ENCODE results near the gene FUZ.
"Not testable (repeated sequence)": the region's sequence is repeated elsewhere in the genome, so short reads cannot be mapped to it uniquely, and the experiment has no call there.

The FUZ gene

DNA sequence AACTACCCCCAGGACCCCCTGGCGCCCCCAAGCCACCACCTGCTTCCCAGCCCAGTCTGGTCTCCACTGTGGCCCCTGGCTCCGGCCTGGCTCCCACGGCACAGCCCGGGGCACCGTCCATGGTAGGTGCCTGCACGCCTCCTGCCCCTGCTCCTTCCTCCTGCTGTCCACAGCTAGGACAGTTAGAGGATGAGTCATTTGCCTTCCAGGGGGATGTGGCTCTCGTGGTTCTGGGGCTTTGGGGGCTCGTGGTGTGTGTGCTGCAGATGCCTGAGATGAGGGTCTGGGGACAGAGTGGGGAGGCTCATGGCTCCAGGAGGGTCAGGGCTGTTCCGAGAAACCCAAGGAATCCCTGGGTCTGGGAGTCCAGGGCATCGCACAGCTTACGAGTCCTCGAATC is 17.7 kb upstream of the FUZ start:
- DNase-seq = no peak

DNA sequence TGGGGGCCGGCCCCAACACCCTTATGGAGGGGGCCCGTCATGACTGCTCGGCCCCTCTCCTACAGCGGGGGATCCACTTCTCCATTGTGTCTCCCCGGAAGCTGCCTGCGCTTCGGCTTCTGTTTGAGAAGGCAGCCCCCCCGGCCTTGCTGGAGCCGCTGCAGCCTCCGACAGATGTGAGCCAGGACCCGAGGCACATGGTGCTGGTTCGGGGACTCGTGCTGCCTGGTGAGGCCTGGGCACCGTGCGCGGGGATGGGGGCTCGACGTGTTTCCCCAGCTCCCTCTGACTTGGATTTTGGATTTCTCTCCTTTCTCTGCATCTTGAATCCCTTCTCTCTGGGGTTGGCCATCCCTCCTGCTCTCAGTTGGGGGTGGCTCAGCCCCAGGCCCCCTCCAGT is 16.6 kb upstream of the FUZ start:
- no peak for DNase-seq

DNA sequence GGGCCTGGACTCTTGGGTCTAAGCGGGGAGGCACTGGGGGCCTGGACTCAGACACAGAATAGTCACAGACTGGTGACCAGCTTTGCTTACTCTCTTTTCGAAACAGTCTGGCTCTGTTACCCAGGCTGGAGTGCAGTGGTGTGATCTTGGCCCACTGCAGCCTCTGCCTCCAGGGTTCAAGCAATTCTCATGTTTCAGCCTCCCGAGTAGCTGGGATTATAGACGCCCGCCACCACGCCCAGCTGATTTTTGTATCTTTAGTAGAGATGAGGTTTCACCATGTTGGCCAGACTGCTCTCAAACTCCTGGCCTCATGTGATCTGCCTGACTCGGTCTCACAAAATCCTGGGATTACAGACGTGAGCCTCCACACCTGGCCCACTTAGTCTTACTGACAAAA is 16.1 kb upstream of the FUZ start:
- DNase-seq = no peak

DNA sequence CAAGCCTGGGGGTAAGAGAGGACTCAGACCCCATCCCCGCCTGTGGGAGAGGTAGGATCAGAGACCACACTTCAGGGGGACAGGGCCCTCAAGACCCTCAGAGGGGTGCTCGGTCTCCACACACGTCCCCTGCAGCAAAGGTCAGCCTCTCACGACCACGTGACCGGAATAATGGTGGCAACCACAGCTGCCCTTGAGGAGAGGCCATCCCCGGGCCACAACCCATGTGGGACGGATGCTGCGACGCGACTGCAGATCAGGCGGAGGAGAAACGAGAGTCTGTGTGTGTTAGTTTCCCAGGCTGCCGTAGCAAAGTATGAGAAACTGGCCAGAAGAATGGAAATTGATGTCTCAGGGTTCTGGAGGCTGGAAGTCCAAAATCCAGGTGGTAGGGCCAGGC is 13.9 kb upstream of the FUZ start:
- no peak for DNase-seq

DNA sequence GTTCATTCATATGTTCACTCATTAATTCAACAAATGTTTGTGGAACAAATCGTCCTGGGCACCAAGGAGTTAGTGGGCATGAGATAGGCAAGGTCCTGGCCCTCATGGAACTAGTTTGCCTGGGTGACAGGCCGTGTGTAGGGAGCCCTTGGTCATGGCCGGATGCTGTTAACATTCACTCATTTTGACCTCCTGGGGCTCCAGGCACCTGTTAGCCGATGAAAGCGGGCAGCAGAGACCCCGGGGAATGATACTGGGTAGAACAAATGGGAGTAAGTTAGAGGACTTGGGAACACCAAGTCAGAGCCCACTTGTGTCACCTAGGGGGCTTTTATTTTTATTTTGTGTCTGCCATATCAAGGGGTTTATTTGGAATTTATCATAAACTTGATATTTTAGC is 11.6 kb upstream of the FUZ start:
- DNase-seq = no peak

DNA sequence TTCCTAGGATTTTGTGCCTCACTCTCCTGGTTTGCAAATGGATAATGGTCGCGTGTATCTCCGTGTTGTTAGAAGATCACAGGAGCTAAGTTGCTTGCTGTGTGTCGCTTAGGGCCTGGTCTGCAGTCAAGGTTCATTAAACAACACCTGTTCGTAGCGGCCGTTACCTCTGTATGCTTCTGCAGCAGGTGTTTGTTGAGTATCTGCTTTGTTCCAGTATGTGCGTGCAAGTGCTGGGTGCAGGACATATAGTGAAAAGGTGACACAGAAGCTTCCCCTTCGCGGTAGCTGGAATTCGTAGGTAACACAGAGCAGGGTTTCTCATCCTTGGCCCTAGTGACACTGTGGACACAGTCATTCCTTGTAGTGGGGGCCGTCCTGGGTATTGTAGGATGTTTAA is 10.4 kb upstream of the FUZ start:
- DNase-seq = no peak

DNA sequence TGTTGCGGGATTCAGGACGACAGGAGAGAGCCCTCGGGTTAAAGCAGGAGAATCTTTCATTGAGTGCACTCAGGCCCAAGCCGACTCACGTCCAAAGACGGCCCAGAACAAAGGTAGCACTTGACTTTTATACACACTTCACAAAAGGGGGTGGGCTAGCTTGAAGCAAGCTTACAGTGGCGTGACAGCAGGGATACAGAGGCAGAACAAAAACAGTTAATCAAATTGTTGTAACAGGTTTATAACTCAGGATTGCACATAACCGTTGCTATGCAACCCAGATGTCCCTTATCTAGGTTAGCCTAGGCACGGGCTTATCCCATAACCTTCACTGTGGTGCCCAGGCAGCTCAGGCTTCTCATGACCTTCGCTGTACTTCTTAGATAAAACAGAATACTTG is 7.0 kb upstream of the FUZ start:
- no peak for DNase-seq

DNA sequence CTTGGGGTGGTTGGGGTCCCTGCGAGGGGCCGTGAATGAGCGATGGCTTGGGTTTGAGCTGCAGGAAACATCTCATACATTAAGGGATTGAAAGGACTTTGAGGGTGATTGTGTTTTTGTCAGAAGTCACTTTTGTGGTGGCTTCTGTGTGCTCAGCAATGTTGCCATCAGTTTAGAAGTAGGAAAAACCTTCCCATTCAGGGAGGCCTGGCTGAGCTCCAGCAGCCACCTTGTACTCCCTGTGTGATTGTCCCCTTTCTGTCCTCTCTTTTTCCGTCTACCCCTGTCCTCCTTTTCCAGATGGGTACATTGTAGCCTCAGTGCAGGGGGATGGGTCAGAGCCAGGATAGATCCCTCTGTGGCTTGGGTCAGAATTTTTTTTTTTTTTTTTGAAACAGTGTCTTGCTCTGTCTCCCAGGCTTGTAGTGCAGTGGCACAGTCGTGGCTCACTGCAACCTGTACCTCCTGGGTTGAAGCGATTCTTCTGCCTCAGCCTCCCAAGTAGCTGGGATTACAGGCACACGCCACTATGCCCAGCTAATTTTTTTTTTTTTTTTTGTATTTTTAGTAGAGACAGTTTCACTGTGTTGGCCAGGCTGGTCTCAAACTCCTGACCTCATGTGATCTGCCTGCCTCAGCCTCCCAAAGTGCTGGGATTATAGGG is 6.5 kb upstream of the FUZ start:
- DNase-seq = not testable (repeated sequence)

DNA sequence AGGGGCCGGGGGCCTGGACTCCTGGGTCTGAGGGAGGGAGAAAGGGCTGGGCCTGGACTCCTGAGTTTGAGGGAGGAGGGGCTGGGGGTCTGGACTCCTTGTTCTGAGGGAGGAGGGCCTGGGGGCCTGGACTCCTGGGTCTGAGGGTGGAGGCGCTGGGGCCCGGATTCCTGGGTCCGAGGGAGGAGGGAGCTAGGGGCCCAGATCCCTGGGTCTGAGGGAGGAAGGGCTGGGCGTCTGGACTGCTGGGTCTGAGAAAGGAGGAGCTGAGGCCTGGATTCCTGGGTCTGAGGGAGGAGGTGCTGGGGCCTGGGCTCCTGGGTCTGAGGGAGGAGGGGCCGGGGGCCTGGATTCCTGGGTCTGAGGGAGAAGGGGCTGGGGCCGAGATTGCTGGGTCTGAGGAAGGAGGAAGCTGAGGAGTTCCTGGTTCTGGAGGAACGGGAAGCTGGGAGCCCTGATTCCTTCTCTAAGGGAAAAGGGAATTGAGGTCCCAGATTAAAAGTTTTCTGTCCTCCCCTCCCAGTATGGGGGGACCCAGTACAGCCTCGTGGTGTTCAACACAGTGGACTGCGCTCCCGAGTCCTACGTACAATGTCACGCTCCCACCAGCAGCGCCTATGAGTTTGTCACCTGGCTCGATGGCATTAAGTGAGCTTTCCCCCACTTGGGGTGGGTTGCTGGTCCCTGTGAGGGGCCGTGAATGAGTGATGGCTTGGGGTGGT is 5.7 kb upstream of the FUZ start:
- DNase-seq = no peak

DNA sequence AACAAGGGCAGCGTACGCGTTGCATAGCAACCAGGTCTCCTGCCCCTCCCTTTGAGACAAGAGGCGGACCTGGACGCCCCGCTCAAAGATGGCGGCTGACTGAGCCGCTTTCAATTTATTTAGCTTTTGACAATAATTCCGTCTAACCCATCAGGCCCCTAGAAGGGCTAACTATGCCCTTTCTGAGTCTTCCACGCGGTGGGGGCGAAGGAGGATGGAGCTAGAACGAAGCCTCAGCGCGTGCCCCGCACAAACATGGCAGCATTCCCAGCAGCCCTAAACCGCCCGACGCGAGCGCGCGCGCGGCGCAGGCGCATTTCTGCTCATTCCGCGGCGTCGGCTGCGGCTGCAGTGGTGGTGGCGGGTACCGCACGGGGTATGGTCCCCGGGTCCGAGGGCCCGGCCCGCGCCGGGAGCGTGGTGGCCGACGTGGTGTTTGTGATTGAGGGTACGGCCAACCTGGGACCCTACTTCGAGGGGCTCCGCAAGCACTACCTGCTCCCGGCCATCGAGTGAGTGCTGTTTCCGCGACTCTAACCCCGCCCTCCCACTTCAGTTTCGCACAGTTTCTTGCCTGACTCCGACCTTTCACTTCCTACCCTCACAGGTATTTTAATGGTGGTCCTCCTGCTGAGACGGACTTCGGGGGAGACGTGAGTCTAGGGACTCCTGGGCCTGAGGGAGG is 5.0 kb upstream of the FUZ start, which contains the start of gene MED25:
Gene MED25 (plus strand): TSS at position 326 of the 685 bp plus-strand sequence. CDS start 53 bp downstream, at position 379.
- DNase-seq = peak; percentile 82 to 84

DNA sequence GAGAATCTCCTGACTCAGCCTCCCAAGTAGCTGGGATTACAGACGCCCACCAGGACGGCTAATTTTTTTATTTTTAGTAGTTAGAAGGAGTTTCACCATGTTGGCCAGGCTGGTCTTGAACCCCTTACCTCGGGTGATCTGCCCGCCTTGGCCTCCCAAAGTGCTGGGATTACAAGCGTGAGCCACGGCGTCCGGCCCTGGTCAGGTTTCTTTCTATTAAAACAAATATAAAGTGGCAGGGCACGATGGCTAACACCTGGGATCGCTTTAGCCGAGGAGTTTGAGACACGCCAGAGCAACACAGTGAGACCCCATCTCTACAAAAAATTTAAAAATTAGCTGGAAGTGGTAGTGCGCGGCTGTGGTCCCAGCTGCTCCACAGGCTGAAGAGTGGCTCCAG is 3.5 kb upstream of the FUZ start:
- no peak for DNase-seq

DNA sequence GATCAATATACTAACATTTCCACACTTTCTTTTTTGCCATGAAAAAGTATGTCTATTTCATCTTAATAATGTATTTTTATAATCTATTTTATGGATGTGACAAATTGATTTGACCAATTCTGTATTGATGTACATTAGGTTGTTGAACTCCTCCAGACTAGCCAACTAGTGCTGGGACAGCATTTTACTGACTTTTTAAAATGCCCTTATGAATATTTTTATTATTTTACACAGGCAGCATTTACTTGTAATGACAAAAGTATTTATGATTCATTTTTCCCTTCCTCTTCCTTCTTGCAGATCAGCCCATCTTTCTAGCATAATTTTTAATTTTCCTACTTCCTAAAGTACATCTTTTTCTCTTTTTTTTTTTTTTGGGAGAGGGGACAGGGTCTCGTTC is 918 bp upstream of the FUZ start:
- no peak for DNase-seq

DNA sequence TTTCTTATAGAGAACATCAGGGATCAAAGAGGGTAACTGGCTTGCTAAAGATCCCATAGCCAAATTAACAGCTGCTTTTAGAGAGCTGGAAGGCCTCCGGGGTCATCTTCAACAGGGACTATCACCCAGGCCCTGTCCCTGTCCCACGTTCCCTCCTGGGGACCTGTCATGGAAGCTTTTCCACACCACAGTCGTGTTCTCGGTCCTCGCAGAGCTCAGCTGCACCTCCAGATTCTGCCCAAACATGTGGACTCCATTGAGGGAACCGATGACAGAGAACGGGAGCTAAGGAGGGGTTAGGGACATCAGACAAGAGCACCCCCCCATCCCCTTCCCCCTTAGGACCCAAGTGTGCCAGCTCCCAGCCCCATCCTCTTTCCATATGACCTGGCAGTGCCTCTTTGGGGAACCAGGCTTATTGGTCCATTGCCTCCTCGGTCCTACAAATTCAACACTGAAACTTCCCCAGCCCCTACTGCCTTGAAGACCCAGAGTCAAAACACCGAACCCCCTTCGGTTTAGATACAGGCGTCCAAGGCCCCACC is 568 bp downstream of the FUZ start:
- no peak for DNase-seq

DNA sequence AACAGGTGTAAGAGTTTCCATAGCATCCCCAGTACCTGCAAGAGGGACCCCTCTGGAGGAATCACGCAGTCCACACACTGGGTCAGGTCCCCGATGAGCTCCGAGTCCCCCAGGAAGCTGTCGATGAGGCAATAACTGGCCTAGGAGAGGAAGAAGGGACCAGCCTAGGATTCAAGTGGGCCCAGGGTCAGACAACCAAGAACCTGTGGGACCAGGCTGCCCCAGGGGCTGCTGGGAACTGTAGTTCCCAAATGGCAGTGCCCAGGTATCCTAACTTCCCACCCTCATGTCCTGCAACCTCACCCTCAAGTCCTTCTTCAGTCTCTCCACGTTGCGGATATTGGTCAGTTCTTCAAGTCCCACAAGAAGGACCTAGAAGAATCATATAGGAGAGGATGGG is 1.8 kb downstream of the FUZ start:
- no peak for DNase-seq

DNA sequence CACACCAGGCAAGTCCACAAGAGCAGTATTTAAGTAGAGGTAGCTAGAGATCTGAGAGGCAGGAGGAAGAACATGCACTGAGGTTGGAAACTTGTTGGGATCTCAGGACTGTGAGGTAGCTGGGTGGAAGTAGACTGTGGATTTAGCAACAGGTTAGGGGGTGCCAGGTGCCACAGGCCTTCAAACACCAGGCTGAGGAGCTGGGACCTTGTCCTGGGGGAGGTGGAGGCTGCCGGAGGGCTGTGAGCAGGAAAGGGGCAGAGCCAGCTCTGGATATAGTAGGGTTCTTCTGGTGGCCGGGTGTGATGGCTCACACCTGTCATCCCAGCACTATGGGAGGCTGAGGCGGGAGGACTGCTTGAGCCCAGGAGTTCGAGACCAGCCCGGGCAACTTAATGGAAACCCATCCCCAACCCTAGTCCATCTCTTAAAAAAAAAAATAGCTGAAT is 3.1 kb downstream of the FUZ start:
- no peak for DNase-seq

DNA sequence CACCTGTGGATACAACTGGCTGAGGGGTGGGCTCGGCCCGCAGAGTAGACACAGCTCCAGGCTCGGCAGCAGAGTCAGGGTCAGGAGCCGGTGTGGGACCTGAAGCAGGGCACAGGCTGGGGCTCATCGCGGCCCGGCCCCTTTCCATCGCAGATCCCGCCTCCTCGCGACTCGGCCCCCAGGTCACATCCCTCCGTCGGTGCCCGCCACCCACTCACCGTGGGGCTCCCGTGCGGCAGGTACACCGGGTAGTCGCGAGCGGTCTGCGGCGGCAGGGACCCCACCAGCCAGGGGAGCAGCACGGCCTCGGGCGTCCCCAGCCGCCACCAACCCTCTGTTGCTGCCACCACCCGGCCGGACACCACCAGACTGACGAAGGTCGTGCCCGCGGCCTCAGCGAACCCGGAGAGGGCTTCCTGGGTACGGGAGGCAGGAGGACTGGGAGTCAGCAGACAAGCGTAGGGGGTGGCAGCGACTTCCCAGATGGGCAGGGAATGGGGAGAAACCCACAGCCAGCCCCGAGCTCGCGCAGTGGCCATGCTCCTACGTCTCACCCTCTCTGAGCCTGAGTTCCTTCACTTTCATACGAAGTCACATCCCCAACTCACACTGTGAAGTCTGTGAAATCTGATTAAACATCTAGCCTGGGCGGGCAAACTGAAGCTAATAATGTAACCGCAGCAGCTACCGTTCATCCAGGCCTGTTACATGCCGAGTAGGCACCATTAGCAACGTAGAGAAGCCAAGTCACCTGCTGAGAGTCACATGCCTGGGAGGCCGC is 3.7 kb downstream of the FUZ start:
- peak; percentile 34 to 36 for DNase-seq

DNA sequence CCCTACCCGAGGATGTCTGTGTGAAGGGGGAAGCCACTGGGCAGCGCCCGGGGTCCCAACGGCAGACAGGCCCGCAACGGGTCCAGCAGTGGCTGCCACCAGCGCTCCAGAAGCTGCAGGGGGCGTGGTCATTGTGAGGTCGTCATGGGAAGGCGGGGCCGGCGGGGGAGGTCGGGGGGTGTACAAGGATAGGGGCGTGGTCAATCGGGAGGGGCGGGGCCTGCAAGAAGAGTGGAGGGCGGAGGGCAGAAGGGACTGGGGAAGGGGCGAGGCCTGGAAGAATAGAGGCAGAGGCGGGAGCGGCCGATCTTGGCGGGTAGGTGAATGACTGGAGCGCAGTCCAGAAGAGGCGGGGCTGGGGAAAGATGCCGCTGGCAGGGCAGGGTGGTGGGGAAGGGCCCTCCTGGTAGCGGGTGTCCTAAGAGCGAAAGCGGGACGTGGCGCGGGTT is 4.4 kb downstream of the FUZ start:
- DNase-seq = peak; percentile 84

DNA sequence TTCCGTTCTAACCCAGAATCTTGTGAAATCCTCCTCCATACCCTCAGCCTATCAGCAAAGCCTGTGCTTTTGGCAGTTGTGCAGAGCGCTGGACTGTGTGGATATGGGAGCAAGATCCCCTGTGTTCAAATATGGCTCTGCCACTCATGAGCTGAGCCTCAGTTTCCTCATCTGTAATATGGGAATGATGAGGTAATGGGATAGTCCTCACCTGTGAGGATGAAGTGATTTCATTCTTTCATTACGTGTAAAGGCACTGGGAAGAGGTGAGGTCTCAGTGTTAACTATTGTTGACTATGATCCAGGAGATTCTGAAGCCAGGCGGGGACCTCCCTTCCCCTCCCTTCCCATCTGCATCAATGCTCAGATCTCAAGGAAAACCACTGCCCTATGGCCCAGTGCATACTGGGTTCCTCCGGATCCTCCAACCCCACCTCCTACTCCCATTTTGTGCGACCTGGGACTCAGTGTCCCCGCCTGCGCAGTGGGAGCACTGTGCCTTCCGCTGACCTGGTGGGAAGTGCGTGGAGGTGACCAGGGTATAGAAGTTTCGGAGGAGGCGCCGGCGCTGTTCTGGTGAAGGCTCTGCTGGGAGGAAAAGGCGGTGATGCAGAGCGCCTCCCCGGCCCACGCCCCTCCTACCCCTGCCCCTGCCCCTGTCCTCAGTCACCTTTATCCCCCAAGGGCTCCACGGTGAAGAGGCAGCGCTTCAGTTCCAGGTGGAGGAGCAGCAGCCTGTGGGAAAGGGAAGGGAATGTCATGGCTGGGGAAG is 5.0 kb downstream of the FUZ start:
- no peak for DNase-seq

DNA sequence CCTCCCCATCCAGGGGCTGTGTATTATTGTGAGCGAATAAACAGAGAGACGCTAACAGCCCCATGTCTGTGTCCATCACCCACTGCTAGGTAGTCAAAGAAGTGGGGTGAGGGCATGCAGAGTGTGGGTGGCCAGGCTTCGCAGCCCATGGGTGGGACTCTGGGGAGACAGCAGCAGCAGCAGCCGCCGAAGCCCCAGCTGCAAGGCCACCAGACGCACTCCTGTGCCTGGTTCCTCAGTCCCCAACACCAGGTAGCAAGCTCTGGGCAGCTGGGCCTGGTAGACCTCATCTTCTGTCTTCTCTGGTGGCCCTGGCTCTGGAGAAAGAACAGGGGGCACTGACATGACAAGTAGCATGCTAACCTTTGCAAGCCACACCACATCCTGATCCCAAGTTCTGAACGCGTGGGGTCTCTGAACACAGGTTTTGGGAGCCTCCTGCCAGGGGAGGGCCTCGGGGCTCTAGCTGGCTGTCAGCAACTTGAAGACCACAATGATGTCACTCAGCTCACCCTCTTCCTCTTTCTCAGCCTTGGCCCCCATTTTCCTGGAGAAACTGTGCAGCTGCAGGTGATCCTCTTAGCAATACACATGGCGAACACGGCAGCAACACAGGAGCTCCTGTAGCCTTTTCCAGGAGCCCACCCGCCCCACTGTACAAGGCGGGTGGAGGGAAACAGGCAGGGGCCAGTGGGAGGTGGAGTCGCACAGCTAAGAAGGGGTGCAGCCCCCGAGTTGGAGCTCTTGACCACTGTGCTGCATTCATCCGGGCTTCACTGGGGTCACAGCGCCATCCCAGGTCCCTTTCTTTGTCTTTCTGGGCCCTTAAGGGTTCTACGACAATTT is 5.8 kb downstream of the FUZ start:
- no peak for DNase-seq

DNA sequence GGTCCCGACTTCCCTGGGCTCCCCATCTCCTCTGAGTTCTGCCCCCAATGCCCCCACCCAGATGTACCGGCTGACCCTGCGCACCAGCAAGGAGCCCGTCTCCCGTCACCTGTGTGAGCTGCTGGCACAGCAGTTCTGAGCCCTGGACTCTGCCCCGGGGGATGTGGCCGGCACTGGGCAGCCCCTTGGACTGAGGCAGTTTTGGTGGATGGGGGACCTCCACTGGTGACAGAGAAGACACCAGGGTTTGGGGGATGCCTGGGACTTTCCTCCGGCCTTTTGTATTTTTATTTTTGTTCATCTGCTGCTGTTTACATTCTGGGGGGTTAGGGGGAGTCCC is 6.5 kb downstream of the FUZ start:
- no peak for DNase-seq
